ENCODE results near the gene ZSWIM3. TPM values are rescaled to one million over a fixed set of nuclear protein-coding genes. Genes with fewer than 3 reads are reported as not detected.

The ZSWIM3 gene
- total and polyA plus RNA-seq, 2 of the 13 experiments (the other 11 are each of a cell fraction or from before 2014, with no cell fraction given) = 5.2 to 5.8 TPM

DNA sequence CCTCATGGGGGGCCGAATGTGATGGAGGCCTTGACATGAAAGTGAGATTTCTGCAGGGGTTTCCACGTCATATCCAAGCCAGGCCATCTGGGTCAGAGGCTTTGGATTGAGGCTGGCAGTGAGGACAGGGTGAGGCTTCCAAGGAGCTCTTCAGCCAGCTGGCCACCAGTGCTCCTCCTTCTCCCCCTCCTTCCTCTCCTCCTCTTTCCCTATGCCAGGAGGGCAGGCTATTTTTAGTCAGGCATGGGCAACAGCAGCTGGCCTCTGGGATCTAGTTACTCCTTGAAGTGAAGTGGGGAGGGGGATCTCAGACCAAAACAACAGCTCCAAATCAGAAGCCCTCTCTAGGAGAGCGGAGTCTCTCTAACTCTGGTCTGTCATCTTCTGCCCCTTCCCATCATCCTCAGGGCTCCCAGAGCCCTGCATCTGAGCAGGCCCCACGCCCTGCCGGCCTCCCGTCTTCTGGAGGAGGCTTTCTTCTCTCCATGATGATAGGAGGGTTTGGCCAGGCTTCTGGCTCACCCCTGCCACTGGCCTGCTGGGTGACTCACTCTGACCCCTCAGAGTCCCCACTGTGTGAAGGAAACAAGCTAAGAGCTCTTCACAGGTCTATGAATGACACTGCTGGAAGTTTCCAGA, 30.9 kb upstream of the ZSWIM3 start (continued):
- TF ChIP-seq, protein P1, sequence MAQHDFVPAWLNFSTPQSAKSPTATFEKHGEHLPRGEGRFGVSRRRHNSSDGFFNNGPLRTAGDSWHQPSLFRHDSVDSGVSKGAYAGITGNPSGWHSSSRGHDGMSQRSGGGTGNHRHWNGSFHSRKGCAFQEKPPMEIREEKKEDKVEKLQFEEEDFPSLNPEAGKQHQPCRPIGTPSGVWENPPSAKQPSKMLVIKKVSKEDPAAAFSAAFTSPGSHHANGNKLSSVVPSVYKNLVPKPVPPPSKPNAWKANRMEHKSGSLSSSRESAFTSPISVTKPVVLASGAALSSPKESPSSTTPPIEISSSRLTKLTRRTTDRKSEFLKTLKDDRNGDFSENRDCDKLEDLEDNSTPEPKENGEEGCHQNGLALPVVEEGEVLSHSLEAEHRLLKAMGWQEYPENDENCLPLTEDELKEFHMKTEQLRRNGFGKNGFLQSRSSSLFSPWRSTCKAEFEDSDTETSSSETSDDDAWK (CRISPR knock-in tag; IDR thresholded peaks at IDR 0.05) = no peak
- TF ChIP-seq ZFAT (CRISPR knock-in tag; conservative IDR thresholded peaks at IDR 0.05) = no peak
- no peak for TF ChIP-seq ZNF737 (CRISPR knock-in tag; IDR thresholded peaks at IDR 0.05; ENCODE audit: borderline replicate concordance)
- no peak for TF ChIP-seq HOXA9 (CRISPR knock-in tag; IDR thresholded peaks at IDR 0.05; ENCODE audit: borderline replicate concordance)
- no peak for TF ChIP-seq USF2 (IDR thresholded peaks at IDR 0.05; ENCODE audit: low read depth, low read length)
- no peak for TF ChIP-seq USF2 (CRISPR knock-in tag; IDR thresholded peaks at IDR 0.05; ENCODE audit: borderline replicate concordance)
- TF ChIP-seq, protein P2, sequence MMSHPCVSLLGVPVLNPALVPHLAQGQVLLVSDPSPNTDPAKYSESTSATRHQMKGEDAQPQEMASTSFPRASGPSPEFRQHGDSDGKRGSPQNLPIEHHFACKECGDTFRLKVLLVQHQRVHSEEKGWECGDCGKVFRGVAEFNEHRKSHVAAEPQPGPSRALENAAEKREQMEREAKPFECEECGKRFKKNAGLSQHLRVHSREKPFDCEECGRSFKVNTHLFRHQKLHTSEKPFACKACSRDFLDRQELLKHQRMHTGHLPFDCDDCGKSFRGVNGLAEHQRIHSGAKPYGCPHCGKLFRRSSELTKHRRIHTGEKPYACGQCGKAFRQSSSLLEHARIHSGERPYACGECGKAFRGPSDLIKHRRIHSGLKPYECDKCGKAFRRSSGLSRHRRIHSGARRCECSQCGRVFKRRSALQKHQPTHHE (CRISPR knock-in tag; IDR thresholded peaks at IDR 0.05; ENCODE audit: borderline replicate concordance) = no peak
- TF ChIP-seq EP300 (IDR thresholded peaks at IDR 0.05; ENCODE audit: low read depth in 2 of 2, low read length in 2 of 2) = no peak
- 0 out of 2 replicates have a peak, but pooled peaks have one; percentile 46 for TF ChIP-seq EP300 (CRISPR knock-in tag; IDR thresholded peaks at IDR 0.05; ENCODE audit: borderline replicate concordance)
- TF ChIP-seq NR2F6 (IDR thresholded peaks at IDR 0.05) = no peak
- no peak for TF ChIP-seq NR2F6 (CRISPR knock-in tag; IDR thresholded peaks at IDR 0.05)
- no peak for TF ChIP-seq TCF7L2 (IDR thresholded peaks at IDR 0.05; ENCODE audit: low read depth, low read length)
- no peak for TF ChIP-seq ZNF550 (CRISPR knock-in tag; IDR thresholded peaks at IDR 0.05; ENCODE audit: borderline replicate concordance)
- TF ChIP-seq NR1H2 (CRISPR knock-in tag; IDR thresholded peaks at IDR 0.05; ENCODE audit: borderline replicate concordance, low read depth) = no peak
- peak; percentile 18; the same call in 1 of the 2 replicates for TF ChIP-seq TAF1 (CRISPR knock-in tag; IDR thresholded peaks at IDR 0.05)
- no peak for TF ChIP-seq HMGA1 (CRISPR knock-in tag; conservative IDR thresholded peaks at IDR 0.05)
- 0 out of 2 replicates have a peak, but pooled peaks have one; percentile 20 for TF ChIP-seq ZNF3 (CRISPR knock-in tag; IDR thresholded peaks at IDR 0.05)
- TF ChIP-seq, protein P3, sequence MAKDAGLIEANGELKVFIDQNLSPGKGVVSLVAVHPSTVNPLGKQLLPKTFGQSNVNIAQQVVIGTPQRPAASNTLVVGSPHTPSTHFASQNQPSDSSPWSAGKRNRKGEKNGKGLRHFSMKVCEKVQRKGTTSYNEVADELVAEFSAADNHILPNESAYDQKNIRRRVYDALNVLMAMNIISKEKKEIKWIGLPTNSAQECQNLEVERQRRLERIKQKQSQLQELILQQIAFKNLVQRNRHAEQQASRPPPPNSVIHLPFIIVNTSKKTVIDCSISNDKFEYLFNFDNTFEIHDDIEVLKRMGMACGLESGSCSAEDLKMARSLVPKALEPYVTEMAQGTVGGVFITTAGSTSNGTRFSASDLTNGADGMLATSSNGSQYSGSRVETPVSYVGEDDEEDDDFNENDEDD (CRISPR knock-in tag; IDR thresholded peaks at IDR 0.05; ENCODE audit: borderline replicate concordance) = peak; percentile 51; the same call in 1 of the 2 replicates
- no peak for TF ChIP-seq HIC2 (CRISPR knock-in tag; IDR thresholded peaks at IDR 0.05; ENCODE audit: low read depth)
- TF ChIP-seq ZNF292 (CRISPR knock-in tag; IDR thresholded peaks at IDR 0.05; ENCODE audit: borderline replicate concordance, low read depth) = no peak
- TF ChIP-seq DMAP1 (CRISPR knock-in tag; IDR thresholded peaks at IDR 0.05) = 0 out of 2 replicates have a peak, but pooled peaks have one; percentile 39
- TF ChIP-seq ZNF547 (CRISPR knock-in tag; IDR thresholded peaks at IDR 0.05) = 0 out of 2 replicates have a peak, but pooled peaks have one; percentile 18

All from HepG2 (cell line).